ENCODE data around the gene KLC1.
A peak's percentile ranks its signal among the peaks of the same experiment; 100 is the strongest.
"Not testable (repeated sequence)": the region's sequence is repeated elsewhere in the genome, so short reads cannot be mapped to it uniquely, and the experiment has no call there.

Gene KLC1

DNA sequence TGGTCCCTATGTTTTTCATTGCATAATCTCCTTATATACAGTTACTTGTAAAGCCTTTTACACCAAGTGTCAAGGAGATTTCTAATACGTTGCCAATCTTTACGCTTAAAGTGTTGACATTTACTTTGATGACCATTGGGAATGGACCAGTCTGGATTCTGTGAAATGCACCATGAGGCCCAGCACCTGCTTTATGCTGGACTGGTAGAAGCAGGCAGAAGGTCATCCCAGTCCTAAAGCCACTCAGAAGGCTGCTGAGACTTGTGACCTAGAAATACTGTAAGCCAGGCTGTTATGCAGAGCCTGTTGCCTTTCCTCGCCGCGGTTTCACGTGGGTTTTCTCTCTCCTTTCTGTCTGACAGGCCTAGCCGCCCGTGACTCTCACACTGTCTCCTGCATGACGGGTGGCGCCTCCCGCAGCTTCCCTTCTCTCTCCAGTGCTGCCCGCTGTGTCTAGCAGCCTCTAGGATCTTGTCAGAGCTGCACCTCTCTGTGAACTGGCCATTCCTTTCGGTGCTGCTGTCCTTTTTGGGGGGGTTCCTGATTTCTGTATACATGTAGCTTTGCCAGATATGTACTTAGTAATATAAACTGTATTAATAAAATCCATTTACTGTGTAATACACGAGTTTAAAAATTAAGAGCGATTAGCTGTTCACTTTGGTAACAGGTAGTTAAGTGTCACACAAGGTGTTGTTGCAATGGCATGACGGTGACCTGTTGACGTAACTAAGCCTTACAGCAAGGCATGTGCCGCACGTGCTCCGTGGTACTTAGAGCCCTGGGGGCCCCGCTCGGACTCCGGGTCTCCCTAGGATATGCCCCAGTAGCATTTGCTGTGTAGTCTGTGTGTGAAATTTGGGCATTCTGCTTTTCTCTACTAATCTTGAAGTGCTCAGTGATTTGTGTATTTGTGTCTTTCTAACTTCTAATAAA lies 56.5 kb downstream of the KLC1 start:
- no peak for TF ChIP-seq CTCF (IDR thresholded peaks at IDR 0.05; ENCODE audit: extremely low read depth, missing control alignments)
- no peak for DNase-seq (ENCODE audit: low spot score)

GRCh38 chr14:103686831-103687485 lies 57.9 kb downstream of the KLC1 start:
- no peak for TF ChIP-seq CTCF (IDR thresholded peaks at IDR 0.05; ENCODE audit: extremely low read depth, missing control alignments)
- DNase-seq (ENCODE audit: low spot score), result no peak

- TF ChIP-seq CTCF (IDR thresholded peaks at IDR 0.05; ENCODE audit: extremely low read depth, missing control alignments), result no peak
- DNase-seq (ENCODE audit: low spot score), result no peak
Observed at GRCh38 chr14:103687712-103688111, 58.7 kb downstream of the KLC1 start.

- no peak for TF ChIP-seq CTCF (IDR thresholded peaks at IDR 0.05; ENCODE audit: extremely low read depth, missing control alignments)
- DNase-seq (ENCODE audit: low spot score), result no peak
Observed at GRCh38 chr14:103688441-103688840, 59.4 kb downstream of the KLC1 start.

- peak; percentile 84 for DNase-seq (ENCODE audit: low spot score)
Observed at GRCh38 chr14:103688906-103689902, 60.2 kb downstream of the KLC1 start.

GRCh38 chr14:103690332-103690731 lies 61.3 kb downstream of the KLC1 start:
- TF ChIP-seq CTCF (IDR thresholded peaks at IDR 0.05; ENCODE audit: extremely low read depth, missing control alignments), result no peak
- no peak for DNase-seq (ENCODE audit: low spot score)

More at GRCh38 chr14:103688906-103689902, 60.2 kb downstream of the KLC1 start:
- no peak for TF ChIP-seq CTCF (IDR thresholded peaks at IDR 0.05; ENCODE audit: extremely low read depth, missing control alignments)

- DNase-seq (ENCODE audit: low spot score), result not testable (repeated sequence)
Observed at GRCh38 chr14:103691655-103692054, 62.6 kb downstream of the KLC1 start.
